Measurements from ENCODE around the gene IZUMO4.

GRCh38 chr19:2099054-2099501, 2.4 kb downstream of the IZUMO4 start:
- TF ChIP-seq ZNF274 (IDR thresholded peaks at IDR 0.05; ENCODE audit: low read depth, low read length) (no peak), YY1 (IDR thresholded peaks at IDR 0.05; ENCODE audit: insufficient read depth, insufficient read length) (no peak)
